HEK293T (cell line): ENCODE measurements around the gene ARRB1.

Experiments
- CTCF ChIA-PET: fragments of 350-600 bp; formaldehyde crosslinking; extraction: SDS; loops from one replicate; lab custom pipeline; 2021; ENCODE audit warnings: antibody characterized with exemption, inconsistent platforms; lab: Yijun Ruan, JAX
- POLR2A ChIA-PET: fragments of 350-600 bp; formaldehyde crosslinking; extraction: SDS; loops from one replicate; lab custom pipeline; 2020; ENCODE audit warnings: antibody characterized with exemption, inconsistent platforms; lab: Yijun Ruan, JAX
- DNase-seq: peaks from one replicate; pipeline ENCODE4 v3.0.0; 2012; ENCODE audit warnings: mixed read lengths; ENCODE audit errors: extremely low spot score
- ARNT ChIP-seq: fragments of 450-650 bp; IDR thresholded peaks from 2 replicates; pipeline ENCODE4 v1.6.1; 2017; ENCODE audit warnings: mild to moderate bottlenecking
- BHLHE40 ChIP-seq: fragments of 450-650 bp; IDR thresholded peaks from 2 replicates; pipeline ENCODE4 v1.6.1; 2016; ENCODE audit warnings: mild to moderate bottlenecking, moderate library complexity, borderline replicate concordance
- CTBP1 ChIP-seq: fragments of 450-650 bp; IDR thresholded peaks from 2 replicates; pipeline ENCODE4 v1.6.1; 2016; ENCODE audit warnings: borderline replicate concordance
- ELF4 ChIP-seq: fragments of 450-650 bp; IDR thresholded peaks from 2 replicates; pipeline ENCODE4 v1.6.1; 2017; ENCODE audit warnings: antibody characterized with exemption
- FOXA1 ChIP-seq: fragments of 450-650 bp; IDR thresholded peaks from 2 replicates; pipeline ENCODE4 v1.6.1; 2016; ENCODE audit warnings: mild to moderate bottlenecking
- FOXK2 ChIP-seq: fragments of 450-650 bp; IDR thresholded peaks from 2 replicates; pipeline ENCODE4 v1.6.1; 2016; ENCODE audit warnings: mild to moderate bottlenecking
- FOXM1 ChIP-seq: fragments of 450-650 bp; IDR thresholded peaks from 2 replicates; pipeline ENCODE4 v1.6.1; 2017; ENCODE audit warnings: mild to moderate bottlenecking, borderline replicate concordance
- HDGF ChIP-seq: fragments of 450-650 bp; IDR thresholded peaks from 2 replicates; pipeline ENCODE4 v1.6.1; 2017; ENCODE audit warnings: antibody characterized with exemption, borderline replicate concordance
- L3MBTL2 ChIP-seq: fragments of 450-650 bp; conservative IDR thresholded peaks from 2 replicates; pipeline ENCODE4 v1.6.1; 2016; ENCODE audit warnings: mild to moderate bottlenecking
- LEF1 ChIP-seq: fragments of 450-650 bp; IDR thresholded peaks from 2 replicates; pipeline ENCODE4 v1.6.1; 2017; ENCODE audit warnings: mild to moderate bottlenecking, borderline replicate concordance
- NFRKB ChIP-seq: fragments of 450-650 bp; IDR thresholded peaks from 2 replicates; pipeline ENCODE4 v1.6.1; 2016; ENCODE audit warnings: mild to moderate bottlenecking, moderate library complexity
- PKNOX1 ChIP-seq: fragments of 450-650 bp; IDR thresholded peaks from 2 replicates; pipeline ENCODE4 v1.6.1; 2016
- SP1 ChIP-seq: fragments of 450-650 bp; IDR thresholded peaks from 2 replicates; pipeline ENCODE4 v1.6.1; 2017
- SUZ12 ChIP-seq: fragments of 450-650 bp; IDR thresholded peaks from 2 replicates; pipeline ENCODE4 v1.6.1; 2016; ENCODE audit warnings: mild to moderate bottlenecking
- TARDBP ChIP-seq: fragments of 450-650 bp; IDR thresholded peaks from 2 replicates; pipeline ENCODE4 v1.6.1; 2016
- ZNF384 ChIP-seq: fragments of 450-650 bp; IDR thresholded peaks from 2 replicates; pipeline ENCODE4 v1.6.1; 2016

The ARRB1 gene

DNA sequence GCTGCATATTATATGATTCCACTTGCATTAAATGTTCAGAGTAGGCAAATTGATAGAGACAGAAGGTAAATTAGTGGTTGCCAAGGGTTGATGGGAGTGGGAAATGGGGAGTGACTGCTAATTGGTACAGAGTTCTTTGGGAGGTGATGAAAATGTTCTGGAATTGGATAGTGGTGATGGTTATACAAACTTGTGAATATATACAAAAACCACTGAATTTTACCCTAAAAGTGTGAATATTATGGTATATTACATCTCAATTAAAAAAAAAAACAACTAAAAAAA lies 52.5 kb downstream of the ARRB1 start:
- CTCF ChIA-PET, result no interaction called here
- TF ChIP-seq FOXK2, result no peak
- TF ChIP-seq PKNOX1, result no peak
- no peak for TF ChIP-seq HDGF
- no peak for TF ChIP-seq LEF1
- TF ChIP-seq CTBP1, result no peak
- no peak for TF ChIP-seq FOXA1
- TF ChIP-seq TARDBP, result no peak
- TF ChIP-seq SUZ12, result no peak
- TF ChIP-seq ELF4, result no peak
- TF ChIP-seq ZNF384, result no peak
- TF ChIP-seq ARNT, result no peak
- POLR2A ChIA-PET, result no interaction called here
- DNase-seq, result no peak

DNA sequence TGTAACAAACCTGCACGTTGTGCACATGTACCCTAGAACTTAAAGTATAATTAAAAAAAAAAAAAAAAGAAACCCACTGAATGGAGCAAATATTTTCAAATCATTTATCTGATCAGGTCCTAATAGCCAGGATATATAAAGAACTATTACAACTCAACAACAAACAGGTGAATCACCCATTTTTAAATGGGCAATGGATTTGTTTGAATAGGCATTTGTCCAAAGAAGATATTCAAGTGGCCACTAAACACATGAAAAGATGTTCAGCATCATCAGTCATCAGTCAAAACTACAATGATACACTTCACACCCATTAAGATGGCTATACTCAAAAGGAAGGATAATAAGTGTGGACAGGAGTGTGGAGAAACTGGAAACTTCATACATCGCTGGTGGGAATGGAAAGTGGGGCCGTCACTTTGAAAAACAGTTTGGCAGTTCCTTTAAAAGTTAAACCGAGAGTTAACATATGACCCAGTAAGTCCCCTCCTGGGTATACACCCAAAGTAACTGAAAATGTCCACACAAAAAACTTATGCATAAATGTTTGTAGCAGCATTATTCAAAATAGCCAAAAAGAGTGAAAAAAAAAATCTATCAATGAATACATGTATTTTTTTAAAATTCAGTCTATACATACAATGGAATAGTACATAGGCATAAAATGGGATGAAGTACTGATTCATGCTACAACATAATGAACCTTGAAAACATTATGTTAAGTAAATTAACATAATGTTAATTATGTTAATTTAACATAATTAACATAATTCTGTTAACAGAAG lies 53.1 kb downstream of the ARRB1 start:
- POLR2A ChIA-PET, result no interaction called here
- no peak for TF ChIP-seq HDGF
- no peak for TF ChIP-seq LEF1
- no peak for TF ChIP-seq SUZ12
- no peak for TF ChIP-seq ZNF384
- no peak for TF ChIP-seq CTBP1
- no peak for TF ChIP-seq FOXA1
- TF ChIP-seq PKNOX1, result no peak
- no peak for TF ChIP-seq SP1
- no peak for TF ChIP-seq TARDBP
- TF ChIP-seq BHLHE40, result no peak
- no peak for TF ChIP-seq FOXK2
- TF ChIP-seq ARNT, result no peak
- TF ChIP-seq FOXM1, result no peak
- TF ChIP-seq NFRKB, result no peak
- TF ChIP-seq L3MBTL2, result no peak
- TF ChIP-seq ELF4, result no peak
- no peak for DNase-seq
- CTCF ChIA-PET, result interaction anchor here (0.7 kb wide), 1 partner anchor 19 kb away, joined by 4 read pairs; no protein-coding TSS in a partner anchor

DNA sequence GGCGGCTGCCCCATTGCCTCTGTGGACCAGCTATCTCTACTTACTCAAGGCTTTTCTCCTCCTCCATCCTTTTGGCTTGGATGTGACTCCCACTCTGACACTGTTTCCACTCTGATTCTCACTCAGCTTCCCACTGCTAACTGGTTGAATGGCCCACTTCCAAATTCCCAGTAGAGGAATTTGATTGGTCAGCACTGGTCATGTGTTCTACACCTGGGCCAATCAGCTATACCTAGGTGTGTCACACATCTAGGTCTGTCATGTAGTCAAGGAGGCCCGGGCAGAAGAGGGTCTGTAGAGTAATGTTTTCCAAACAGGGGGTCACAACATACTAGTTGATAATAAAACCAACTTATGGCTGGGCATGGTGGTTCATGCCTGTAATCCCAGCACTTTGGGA lies 57.6 kb downstream of the ARRB1 start:
- ChIA-PET POLR2A (interaction anchor here (2.0 kb wide), 1 partner anchor 18 kb away, joined by 7 read pairs; no protein-coding TSS in a partner anchor), CTCF (no interaction called here)
- TF ChIP-seq ZNF384 (no peak), FOXK2 (no peak), HDGF (no peak), CTBP1 (no peak), FOXM1 (no peak), BHLHE40 (no peak), SP1 (no peak), LEF1 (no peak), NFRKB (no peak), SUZ12 (no peak), TARDBP (no peak), L3MBTL2 (no peak), ELF4 (no peak), PKNOX1 (no peak), ARNT (no peak)
- DNase-seq, result no peak

GRCh38 chr11:75292943-75293342 lies 58.5 kb downstream of the ARRB1 start:
- ChIA-PET POLR2A (interaction anchor here (2.0 kb wide), 1 partner anchor 19 kb away, joined by 7 read pairs; no protein-coding TSS in a partner anchor), CTCF (no interaction called here)
- DNase-seq, result no peak
- TF ChIP-seq SP1 (no peak), NFRKB (no peak), HDGF (no peak), PKNOX1 (no peak), FOXM1 (no peak), CTBP1 (no peak), LEF1 (no peak), ZNF384 (no peak), ELF4 (no peak), ARNT (no peak), TARDBP (no peak), L3MBTL2 (no peak), FOXK2 (no peak), BHLHE40 (no peak), FOXA1 (no peak), SUZ12 (no peak)

DNA sequence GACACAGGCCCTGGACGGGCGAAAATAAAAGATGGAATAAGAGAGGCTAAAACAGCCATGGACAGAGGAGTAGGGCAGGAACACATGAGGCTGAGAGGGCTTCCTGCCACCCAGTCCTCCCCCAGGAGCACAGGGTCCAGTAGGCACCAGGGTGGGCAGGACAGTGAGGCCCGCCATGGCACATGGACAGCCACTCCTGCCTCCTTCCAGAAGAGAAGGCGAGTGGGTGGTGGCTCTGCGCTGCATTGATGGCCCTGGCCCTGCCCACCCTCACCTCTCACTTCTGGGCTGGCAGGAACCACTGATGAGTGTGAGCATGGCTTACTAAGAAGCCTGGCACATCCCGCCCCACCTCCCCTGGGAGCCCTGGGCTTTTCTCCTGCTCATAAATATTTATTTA lies 59.7 kb downstream of the ARRB1 start:
- ChIA-PET POLR2A (interaction anchor here (2.0 kb wide), 1 partner anchor 20 kb away, joined by 7 read pairs; no protein-coding TSS in a partner anchor), CTCF (no interaction called here)
- no peak for TF ChIP-seq SUZ12
- TF ChIP-seq SP1, result no peak
- no peak for TF ChIP-seq FOXK2
- no peak for TF ChIP-seq ZNF384
- TF ChIP-seq LEF1, result no peak
- TF ChIP-seq FOXM1, result no peak
- TF ChIP-seq FOXA1, result no peak
- no peak for TF ChIP-seq BHLHE40
- no peak for TF ChIP-seq ELF4
- TF ChIP-seq HDGF, result no peak
- no peak for TF ChIP-seq ARNT
- TF ChIP-seq CTBP1, result no peak
- no peak for TF ChIP-seq TARDBP
- no peak for TF ChIP-seq PKNOX1
- no peak for TF ChIP-seq NFRKB
- TF ChIP-seq L3MBTL2, result no peak
- no peak for DNase-seq
